Measurements from ENCODE around the gene CRHR1.

The CRHR1 gene

DNA sequence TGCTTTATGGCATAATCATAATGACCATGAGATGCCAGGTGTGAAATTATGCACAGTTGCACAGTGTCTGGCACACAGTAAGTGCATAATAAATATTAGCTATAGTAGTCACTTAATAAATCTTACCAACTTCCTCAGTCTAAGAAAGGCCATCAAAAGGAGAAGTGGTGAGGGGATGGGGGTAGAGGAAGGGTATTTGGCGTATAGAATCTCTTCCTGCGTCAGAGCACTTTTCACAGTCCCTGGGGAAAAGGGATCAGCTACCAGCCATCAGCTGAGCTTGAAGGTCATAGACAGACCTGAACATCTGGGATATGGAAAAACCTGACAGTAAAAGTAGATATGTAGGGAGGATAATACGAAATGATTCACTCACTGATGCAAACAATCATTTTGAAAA lies 5.8 kb downstream of the CRHR1 start:
- Histone ChIP-seq H3K4me1 (ENCODE audit: control insufficient read depth in 1 of 2, insufficient read depth in 1 of 2, low read depth in 1 of 2, low read length in 1 of 2) (no peaks in the 10 kb centered on the region), H3K4me3 (ENCODE audit: low read depth in 1 of 2, low read length in 1 of 2) (no peak overlapping the region), H3K27me3 (peaks cover 84% of the 10 kb centered on the region), H3K36me3 (no peaks in the 10 kb centered on the region), H3K27ac (no peak overlapping the region), H3K9me3 (no peaks in the 10 kb centered on the region)
- no peak for TF ChIP-seq CTCF (IDR thresholded peaks at IDR 0.05)

DNA sequence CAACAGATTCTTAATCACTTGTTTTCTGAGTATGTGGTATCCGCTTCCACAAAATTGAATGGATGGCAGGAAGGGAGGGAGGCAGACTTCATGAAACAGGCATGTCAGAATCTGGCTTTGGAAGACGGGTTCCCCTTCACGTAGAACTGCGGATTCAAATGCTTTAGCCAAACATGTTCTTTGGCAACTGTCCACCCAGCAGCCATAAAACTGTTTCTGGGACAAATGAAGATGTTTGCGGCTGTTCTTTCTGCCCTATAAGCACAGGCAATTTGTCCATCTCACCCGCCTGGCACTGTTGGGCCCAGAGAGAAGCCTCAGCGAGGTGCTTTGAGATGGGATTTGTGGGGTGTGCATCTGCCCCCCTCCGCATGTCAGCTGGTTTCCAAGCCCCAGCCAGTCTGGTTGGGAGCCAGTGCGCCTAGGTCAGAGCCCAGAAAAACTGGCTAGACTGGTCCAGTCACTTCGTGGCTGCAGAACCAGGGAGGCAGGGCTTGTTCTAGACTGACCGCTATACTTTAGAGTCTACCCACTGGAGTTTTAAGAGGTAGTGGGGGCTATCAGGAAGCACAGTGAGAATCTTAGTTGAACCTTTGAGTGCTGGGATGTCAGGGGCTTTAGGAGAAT lies 6.3 kb downstream of the CRHR1 start:
- Histone ChIP-seq H3K36me3 (no peaks in the 10 kb centered on the region), H3K4me3 (ENCODE audit: low read depth in 1 of 2, low read length in 1 of 2) (no peak overlapping the region), H3K27ac (no peak overlapping the region), H3K9me3 (no peaks in the 10 kb centered on the region), H3K27me3 (peaks cover 84% of the 10 kb centered on the region), H3K4me1 (ENCODE audit: control insufficient read depth in 1 of 2, insufficient read depth in 1 of 2, low read depth in 1 of 2, low read length in 1 of 2) (no peaks in the 10 kb centered on the region)
- no peak for TF ChIP-seq CTCF (IDR thresholded peaks at IDR 0.05)

DNA sequence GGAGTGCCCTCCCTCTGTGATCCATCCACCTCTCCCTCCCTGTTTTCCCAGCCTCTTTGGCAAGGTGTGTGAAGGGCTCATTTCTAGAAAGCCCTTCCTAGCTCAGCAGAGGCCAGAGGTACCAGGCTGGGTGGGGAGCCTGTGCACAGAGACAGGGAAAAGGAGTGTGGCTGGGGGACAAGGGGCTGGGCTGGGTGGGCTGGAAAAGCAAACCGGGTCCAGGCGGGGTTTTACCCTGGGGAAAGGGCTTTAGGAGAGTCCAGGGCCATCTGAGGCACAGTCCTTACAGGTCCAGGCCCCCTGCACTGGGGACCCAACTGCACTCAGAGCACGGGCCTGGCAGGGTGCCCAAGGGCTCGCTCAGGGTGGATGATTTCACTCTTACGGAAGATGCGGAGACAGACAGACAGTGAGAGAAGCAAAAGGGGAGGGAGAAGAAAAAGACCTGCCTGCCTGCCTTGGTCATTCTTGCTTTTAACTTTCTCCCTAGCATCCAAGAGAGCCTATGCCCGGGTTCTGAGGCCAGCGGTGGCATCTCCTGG lies 7.0 kb downstream of the CRHR1 start:
- Histone ChIP-seq H3K4me1 (ENCODE audit: control insufficient read depth in 1 of 2, insufficient read depth in 1 of 2, low read depth in 1 of 2, low read length in 1 of 2) (no peaks in the 10 kb centered on the region), H3K9me3 (no peaks in the 10 kb centered on the region), H3K36me3 (no peaks in the 10 kb centered on the region), H3K27ac (no peak overlapping the region), H3K27me3 (peaks cover 82% of the 10 kb centered on the region), H3K4me3 (ENCODE audit: low read depth in 1 of 2, low read length in 1 of 2) (no peak overlapping the region)
- TF ChIP-seq CTCF (IDR thresholded peaks at IDR 0.05): no peak

DNA sequence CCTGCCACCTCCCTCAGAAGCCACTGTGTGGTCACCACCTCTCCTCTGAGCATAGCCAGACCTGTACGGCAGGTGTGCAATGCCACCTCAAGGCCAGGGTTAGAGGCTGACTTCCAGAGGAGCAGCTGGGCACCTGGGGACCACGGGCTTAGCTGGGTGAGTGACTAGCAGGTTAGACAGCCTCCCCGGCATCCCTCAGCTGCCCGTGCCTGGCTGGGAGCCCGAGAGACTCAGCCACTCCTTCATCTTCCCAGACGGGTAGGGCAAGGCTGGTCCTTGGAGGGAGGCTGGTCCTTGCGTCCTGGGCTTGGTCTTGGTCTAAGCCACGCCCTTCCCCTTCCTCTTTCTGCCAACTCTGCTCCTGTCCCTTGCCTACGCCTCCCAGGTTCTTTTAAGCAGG lies 7.8 kb downstream of the CRHR1 start:
- Histone ChIP-seq H3K4me3 (ENCODE audit: low read depth in 1 of 2, low read length in 1 of 2) (no peak overlapping the region), H3K27me3 (peaks cover 82% of the 10 kb centered on the region), H3K4me1 (ENCODE audit: control insufficient read depth in 1 of 2, insufficient read depth in 1 of 2, low read depth in 1 of 2, low read length in 1 of 2) (no peaks in the 10 kb centered on the region), H3K36me3 (no peaks in the 10 kb centered on the region), H3K9me3 (no peaks in the 10 kb centered on the region), H3K27ac (no peak overlapping the region)
- TF ChIP-seq CTCF (IDR thresholded peaks at IDR 0.05): no peak

DNA sequence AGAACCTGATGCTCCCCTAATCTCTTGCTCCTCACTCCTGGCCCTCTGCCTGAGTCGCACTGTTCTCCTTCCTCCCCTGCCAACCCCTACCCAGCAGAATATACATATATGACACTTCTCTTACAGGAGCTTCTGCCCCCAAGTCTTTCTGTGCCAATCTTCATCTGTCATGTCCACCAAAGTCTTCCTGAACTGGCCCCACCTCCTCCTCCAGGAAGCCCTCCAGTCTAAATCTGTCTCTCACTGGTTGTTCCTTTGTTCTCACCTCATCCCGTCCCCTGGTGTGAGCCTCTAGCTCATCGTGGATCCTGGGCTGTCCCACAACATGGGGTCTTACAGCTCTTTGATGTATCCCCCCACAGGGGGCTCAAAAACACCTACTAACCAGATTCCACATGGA lies 8.3 kb downstream of the CRHR1 start:
- Histone ChIP-seq H3K27me3 (peaks cover 77% of the 10 kb centered on the region), H3K4me3 (ENCODE audit: low read depth in 1 of 2, low read length in 1 of 2) (no peak overlapping the region)

More for the DNA sequence above, 8.3 kb downstream of the CRHR1 start:
- no peak for TF ChIP-seq CTCF (IDR thresholded peaks at IDR 0.05)
- no peaks in the 10 kb centered on the region for H3K36me3 ChIP-seq
- H3K27ac ChIP-seq: no peak overlapping the region
- H3K4me1 ChIP-seq (ENCODE audit: control insufficient read depth in 1 of 2, insufficient read depth in 1 of 2, low read depth in 1 of 2, low read length in 1 of 2): no peaks in the 10 kb centered on the region
- no peaks in the 10 kb centered on the region for H3K9me3 ChIP-seq
